A673 (cell line): ENCODE measurements around the gene DYNLT3. TPM values are rescaled to one million over a fixed set of nuclear protein-coding genes. Genes with fewer than 3 reads are reported as not detected.

Experiments
- BruUV-seq: library from RNA; stranded (reverse); fragments of 400-500 nt; replicated peaks from 2 replicates; lab custom pipeline; 2021; lab: Mats Ljungman, UMichigan
- CTCF ChIA-PET: fragments of 300-600 bp; sonication (Branson Sonifier 250); formaldehyde crosslinking; loops from one replicate; lab custom pipeline; 2022; ENCODE audit warnings: antibody characterized with exemption; lab: Charles Lee
- POLR2A ChIA-PET: fragments of 300-600 bp; sonication (Branson Sonifier 250); formaldehyde crosslinking; loops from one replicate; lab custom pipeline; 2022; ENCODE audit warnings: antibody characterized with exemption; ENCODE audit not compliant: low non-redundant PET; lab: Charles Lee
- DNase-seq: peaks from one replicate; pipeline ENCODE4 v3.0.0-alpha.2; 2015; ENCODE audit warnings: low spot score
- H3K27ac ChIP-seq: fragments of 200-600 bp; sonication (generic); 2 replicates; pipeline ENCODE4 v1.5.1; 2016; ENCODE audit warnings: mixed run types, low read depth, mild to moderate bottlenecking, mixed read lengths, antibody characterized with exemption, low read length; ENCODE audit not compliant: poor library complexity, severe bottlenecking
- H3K27me3 ChIP-seq: fragments of 200-600 bp; sonication (generic); replicated peaks from 2 replicates; pipeline ENCODE4 v1.6.1; 2017; ENCODE audit warnings: mixed run types, low read depth, mild to moderate bottlenecking, mixed read lengths, antibody characterized with exemption, low read length; ENCODE audit not compliant: insufficient read depth, poor library complexity
- H3K36me3 ChIP-seq: fragments of 200-600 bp; sonication (generic); 2 replicates; pipeline ENCODE4 v1.6.1; 2016; ENCODE audit warnings: mixed run types, mild to moderate bottlenecking, mixed read lengths, antibody characterized with exemption, low read length; ENCODE audit not compliant: insufficient read depth, poor library complexity, severe bottlenecking
- H3K4me1 ChIP-seq: fragments of 200-600 bp; sonication (generic); 2 replicates; pipeline ENCODE4 v1.6.1; 2017; ENCODE audit warnings: mixed run types, mild to moderate bottlenecking, mixed read lengths, antibody characterized with exemption, low read length; ENCODE audit not compliant: insufficient read depth, poor library complexity, severe bottlenecking
- H3K4me3 ChIP-seq: fragments of 200-600 bp; sonication (generic); 2 replicates; pipeline ENCODE4 v1.5.1; 2016; ENCODE audit warnings: low read depth, mixed run types, mild to moderate bottlenecking, mixed read lengths, low read length; ENCODE audit not compliant: poor library complexity, severe bottlenecking
- H3K9me3 ChIP-seq: fragments of 200-600 bp; sonication (generic); 2 replicates; pipeline ENCODE4 v1.6.1; 2016; ENCODE audit warnings: mixed run types, low read depth, mild to moderate bottlenecking, mixed read lengths, antibody characterized with exemption, low read length; ENCODE audit not compliant: poor library complexity, severe bottlenecking
- CTCF ChIP-seq: fragments of 300-800, 200-600 bp; sonication (generic); conservative IDR thresholded peaks from 2 replicates; pipeline ENCODE4 v1.5.1; 2017; ENCODE audit warnings: low read depth, mild to moderate bottlenecking, antibody characterized with exemption, low read length, moderate library complexity, mixed read lengths
- EZH2 ChIP-seq: fragments of 200-600 bp; sonication (generic); IDR thresholded peaks from 2 replicates; pipeline ENCODE4 v1.6.1; 2017; ENCODE audit warnings: borderline replicate concordance, low read depth, mild to moderate bottlenecking, mixed read lengths, antibody characterized with exemption, low read length; ENCODE audit not compliant: poor library complexity, severe bottlenecking
- intact Hi-C: fragments of 100-400 bp; cut with micrococcal nuclease; formaldehyde crosslinking; loops from one replicate; pipeline ENCODE4 v1.10.0; 2022; ENCODE audit not compliant: unreplicated experiment
- total RNA-seq: library from RNA; stranded (reverse); gene quantifications from 2 replicates; pipeline ENCODE4 v1.2.3, GENCODE V29; 2021

The DYNLT3 gene
- total RNA-seq, 1 experiment from 2014 or later, result 38.3 TPM

- intact Hi-C loops, result no loop called here
- ChIA-PET POLR2A (no interaction called here), CTCF (no interaction called here)
- H3K4me3 ChIP-seq, result no peak overlapping the region
- no peaks in the 10 kb centered on the region for H3K4me1 ChIP-seq
- H3K36me3 ChIP-seq, result no peaks in the 10 kb centered on the region
- H3K27ac ChIP-seq, result no peak overlapping the region
- no peaks in the 10 kb centered on the region for H3K27me3 ChIP-seq
- BruUV-seq, result no TSS peak
- DNase-seq, result no peak
- no peaks in the 10 kb centered on the region for H3K9me3 ChIP-seq
- no peak for TF ChIP-seq EZH2
- no peak for TF ChIP-seq CTCF
These were observed 35.8 kb upstream of the DYNLT3 start for GRCh38 chrX:37883196-37883595.

- no peak for TF ChIP-seq EZH2
- no peak for TF ChIP-seq CTCF
- Histone ChIP-seq H3K27ac (no peak overlapping the region), H3K4me3 (no peak overlapping the region), H3K36me3 (no peaks in the 10 kb centered on the region), H3K4me1 (no peaks in the 10 kb centered on the region), H3K27me3 (no peaks in the 10 kb centered on the region), H3K9me3 (no peaks in the 10 kb centered on the region)
- intact Hi-C loops, result no loop called here
- BruUV-seq, result no TSS peak
- ChIA-PET POLR2A (no interaction called here), CTCF (no interaction called here)
- DNase-seq, result no peak
These were observed 32.3 kb upstream of the DYNLT3 start for GRCh38 chrX:37879692-37880091.

GRCh38 chrX:37876716-37877115 lies 29.3 kb upstream of the DYNLT3 start:
- no peak overlapping the region for H3K27ac ChIP-seq
- intact Hi-C loops, result no loop called here
- no peaks in the 10 kb centered on the region for H3K27me3 ChIP-seq
- CTCF ChIA-PET, result no interaction called here
- no peaks in the 10 kb centered on the region for H3K4me1 ChIP-seq
- BruUV-seq, result no TSS peak
- TF ChIP-seq CTCF, result no peak
- no peak for TF ChIP-seq EZH2
- no peak for DNase-seq
- H3K9me3 ChIP-seq, result no peaks in the 10 kb centered on the region
- H3K36me3 ChIP-seq, result no peaks in the 10 kb centered on the region
- POLR2A ChIA-PET, result no interaction called here
- no peak overlapping the region for H3K4me3 ChIP-seq
